Activated T-cell treated with anti-CD3 and anti-CD28 coated beads for 4 hours (primary cell): ENCODE results near the gene HEATR9.

ENCODE experiments used
- DNase-seq: peaks from one replicate; pipeline ENCODE4 v3.0.0-alpha.2; 2020

Gene HEATR9

DNA sequence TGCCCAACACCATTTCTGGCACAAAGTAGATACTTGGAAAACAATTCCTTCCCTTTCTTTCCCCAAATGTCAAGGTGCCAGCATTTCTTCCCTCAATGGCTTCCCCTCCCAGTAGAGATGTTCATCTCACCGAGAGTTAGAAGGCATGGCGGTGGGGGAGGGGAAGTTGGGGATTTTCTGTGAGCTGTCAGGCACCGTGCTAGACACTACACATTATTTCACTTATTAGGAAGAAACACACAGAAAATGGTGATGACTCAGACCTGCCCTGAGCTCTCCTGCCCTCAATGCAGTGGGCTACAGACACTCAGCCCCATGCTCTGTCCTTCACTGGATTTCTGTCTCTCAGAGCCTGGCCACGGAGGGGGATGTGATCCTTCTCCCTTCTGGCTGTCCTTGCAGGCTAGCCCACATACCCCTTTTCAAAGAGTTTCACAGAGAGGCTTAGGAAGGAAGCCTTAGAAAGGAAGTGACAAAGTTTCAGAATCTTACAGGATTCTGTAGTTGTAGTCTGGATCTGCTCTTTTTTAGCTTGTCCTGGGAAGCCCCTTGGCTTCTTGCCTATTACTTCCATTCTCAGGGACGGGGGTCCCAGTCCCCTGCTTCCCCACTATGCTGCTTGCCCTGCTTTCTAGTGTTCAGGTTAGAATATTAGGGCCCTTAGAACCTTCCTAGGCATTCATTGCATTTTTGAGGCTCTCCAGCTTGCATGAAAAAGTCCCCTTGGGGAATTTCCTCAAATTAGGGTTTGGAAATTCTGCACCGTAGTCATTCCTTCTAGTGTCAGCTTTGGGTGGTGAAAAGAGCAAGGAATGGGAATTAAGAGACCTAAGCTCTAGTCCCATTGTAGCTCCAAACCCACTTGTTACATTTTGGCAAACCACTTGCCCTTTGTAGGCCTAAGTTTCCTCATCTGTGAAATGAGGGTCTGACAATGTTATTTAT, 23.7 kb upstream of the HEATR9 start:
- peak; percentile 32 for DNase-seq

DNA sequence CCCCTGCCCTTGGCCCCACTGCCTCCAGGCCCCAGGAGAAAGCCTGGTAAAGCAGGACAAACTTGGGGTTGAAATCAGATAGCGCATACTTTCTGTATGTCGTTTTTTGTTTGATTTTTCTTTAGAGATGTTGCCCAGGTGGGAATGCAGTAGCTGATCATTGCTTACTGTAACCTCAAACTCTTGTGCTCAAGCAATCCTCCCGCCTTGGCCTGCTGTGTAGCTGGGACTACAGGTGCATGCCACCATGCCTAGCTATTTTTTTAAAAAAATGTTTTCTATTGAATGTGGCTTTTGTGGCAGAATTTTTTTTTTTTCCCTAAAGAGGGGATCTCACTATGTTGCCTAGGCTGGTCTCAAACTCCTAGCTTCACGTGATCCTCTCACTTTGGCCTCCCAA, 22.6 kb upstream of the HEATR9 start:
- DNase-seq = no peak

DNA sequence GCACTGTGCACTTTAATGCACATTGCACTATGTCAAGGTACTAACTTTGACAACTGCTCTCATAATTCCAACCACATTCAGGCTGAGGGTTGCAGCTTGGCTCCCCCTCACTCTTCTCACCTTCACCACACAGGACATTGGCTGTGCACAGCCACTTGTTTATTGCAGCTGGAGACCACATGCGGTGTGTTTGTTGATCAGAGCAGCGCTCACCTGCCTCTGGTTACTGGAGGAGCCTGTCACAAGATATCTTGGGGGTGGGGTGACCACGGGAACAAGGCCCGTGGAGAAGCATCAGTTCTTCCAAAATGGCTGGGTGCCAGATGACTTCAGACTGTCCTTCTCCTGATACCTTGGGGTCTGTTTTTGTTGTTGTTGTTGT, 22.1 kb upstream of the HEATR9 start:
- no peak for DNase-seq

DNA sequence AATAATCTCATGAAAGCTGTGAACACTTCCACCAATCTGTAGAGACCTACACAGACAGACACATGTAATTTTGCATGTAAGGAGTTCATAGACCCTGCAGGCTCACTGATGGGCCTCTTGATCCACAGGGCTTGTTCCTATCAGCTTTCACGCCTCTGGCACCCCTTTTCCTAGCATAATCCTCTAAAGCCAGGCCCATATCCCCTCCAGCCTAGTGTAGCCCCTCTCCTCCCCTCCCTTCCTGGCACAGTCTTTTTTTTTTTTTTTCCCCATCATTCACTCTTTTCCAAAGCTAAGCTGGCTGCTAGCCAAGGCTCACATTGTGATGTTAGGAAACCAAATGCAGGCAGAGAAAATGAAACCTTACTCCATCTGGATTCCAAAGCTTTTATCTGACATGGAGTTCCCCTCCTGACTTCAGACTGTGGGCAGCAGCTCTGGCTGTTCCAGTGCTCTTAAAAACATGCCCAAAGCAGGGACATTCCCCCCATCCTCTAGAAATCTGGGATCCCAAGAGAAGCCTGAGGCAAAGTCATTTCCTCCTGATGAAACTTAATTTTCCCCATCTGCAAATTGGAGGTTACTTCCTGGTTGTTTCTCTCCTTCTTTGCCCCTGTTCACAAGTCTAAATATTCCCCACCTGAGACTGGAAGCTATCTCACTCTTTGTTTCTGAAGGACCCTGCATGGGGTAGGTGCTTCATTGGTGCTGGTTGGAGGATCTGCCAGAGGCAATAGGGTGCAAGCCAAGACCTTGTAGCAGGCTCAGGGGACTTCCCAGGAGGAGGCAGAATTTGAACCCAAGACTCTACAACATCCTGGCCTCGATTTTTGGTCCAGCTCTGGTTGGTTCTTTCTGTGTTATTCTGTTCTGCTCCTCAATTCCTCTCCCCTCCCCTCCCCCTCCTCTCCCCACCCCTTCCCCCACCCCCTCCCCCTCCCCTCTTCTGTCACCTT, 21.4 kb upstream of the HEATR9 start:
- no peak for DNase-seq

DNA sequence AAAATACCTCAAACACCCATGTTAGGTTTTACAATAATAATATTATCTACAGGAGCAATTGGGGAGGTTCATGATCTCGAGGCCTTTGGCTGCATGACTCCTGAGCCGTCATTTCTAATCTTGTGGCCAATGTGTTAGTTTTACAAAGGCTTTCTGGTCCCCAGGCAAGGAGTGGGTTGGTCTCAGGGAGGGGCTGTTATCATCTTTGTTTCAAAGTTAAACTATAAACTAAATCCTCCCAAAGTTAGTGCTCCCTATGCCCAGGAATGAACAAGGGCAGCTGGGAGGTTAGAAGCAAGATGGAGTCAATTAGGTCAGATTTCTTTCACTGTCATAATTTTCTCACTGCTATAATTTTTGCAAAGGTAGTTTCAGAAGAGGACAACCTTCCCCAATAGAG, 20.6 kb upstream of the HEATR9 start:
- no peak for DNase-seq

DNA sequence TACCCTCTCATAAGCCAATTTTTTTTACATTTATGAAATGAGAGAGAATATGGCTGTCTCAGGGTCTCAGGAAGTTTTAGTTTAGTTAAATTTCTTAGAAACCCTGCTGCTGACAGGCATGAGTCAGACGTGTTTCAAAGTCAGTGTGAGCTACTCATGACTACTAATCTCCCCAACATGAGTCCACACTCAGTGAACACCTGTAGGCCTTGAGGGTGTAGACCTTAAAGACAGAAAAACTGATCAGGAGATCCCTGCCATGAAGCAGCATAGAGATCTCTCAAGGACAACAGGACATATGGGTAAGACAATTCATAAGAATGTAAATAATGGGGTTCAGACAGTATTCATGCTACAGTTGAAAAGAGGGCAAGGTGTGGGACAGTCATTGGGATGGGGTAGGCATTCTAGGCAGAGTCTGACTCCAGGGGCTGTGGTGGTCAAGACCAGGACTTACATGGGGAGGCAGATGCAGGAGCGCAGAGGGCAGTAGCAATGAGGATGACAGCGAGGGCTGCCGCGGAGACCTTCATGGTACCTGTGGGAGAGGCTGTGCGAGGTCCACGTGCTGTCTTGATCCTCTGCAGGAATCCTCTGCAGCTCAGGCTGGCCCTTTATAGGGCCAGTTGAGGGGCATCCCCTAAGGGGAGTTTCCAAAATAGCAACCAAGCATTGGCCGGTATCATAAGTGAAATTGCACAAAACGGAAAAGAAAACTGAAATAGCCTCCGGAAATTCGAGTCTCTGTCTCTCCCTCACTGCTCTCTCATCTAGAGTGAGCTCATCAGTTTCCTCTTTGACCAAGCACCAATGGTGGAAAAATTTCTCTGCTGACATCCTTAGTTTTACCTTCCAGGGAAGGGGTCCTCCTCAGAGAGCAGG, 11.3 kb upstream of the HEATR9 start, which contains the start of gene CCL5:
TSS of gene CCL5 (minus strand) at position 588 of the 882 bp plus-strand sequence.
- no peak for DNase-seq

DNA sequence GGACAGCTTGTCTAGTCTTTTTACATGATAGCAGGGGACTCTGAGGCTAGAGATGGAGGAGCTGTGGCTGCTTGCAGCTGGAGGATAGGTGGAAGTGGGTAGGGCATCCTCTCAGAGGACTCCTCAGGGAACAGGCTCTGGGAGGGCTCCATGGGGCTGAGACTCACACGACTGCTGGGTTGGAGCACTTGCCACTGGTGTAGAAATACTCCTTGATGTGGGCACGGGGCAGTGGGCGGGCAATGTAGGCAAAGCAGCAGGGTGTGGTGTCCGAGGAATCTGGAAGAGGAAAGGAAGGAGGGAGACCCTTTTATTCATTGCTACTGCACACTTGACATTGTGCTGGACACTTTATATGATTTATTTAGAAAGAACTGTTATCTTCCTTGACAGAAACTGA, 9.7 kb upstream of the HEATR9 start:
- no peak for DNase-seq

DNA sequence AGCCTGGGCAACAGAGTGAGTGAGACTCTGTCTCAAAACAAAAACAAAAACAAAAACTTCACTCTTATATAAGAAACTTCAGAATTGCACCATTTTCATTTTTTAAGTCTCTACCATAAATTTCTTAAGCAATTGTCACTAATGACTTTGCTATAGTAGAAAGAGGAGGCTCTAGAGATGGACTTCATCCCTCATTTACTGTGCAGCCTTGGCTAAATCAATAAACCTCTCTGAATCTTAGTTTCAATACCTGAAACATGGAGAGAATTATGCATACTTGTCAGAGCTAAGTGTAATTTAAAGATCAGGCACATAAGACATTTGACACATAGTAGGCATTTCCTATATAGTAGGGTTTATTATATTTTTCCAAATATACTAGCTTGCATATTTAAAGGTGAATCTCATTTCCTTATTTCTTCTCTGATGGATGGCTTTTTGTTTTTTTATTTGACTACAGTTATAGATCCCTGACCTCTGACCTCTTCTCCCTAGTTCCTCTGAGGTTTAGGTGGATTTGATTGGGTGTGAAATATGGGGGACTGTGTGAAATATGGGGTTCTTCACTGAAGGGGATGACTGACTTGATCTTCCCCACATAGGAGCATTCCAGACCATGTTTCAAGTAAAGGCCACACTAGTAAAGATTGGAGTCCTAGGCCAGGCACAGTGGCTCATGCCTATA, 8.8 kb upstream of the HEATR9 start:
- no peak for DNase-seq

DNA sequence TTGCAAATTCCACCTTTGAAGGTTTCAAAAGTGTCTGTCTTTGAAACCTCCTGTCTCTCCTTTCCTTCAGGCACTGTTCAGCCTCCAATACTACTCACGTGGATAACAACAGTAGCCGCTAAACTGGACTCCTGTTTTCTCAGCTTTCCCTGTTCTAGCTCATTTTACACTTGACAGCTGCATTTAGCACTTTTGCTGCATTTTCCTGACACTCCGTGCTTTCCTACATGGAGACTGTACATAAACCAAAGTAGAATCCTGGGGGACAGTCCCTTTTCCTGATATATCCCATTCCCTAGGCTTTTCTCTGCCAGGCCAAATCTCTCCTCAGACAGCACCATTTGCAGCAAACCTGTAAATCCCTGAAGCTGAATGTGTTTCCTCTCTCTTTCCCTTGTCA, 7.8 kb upstream of the HEATR9 start:
- DNase-seq = no peak

DNA sequence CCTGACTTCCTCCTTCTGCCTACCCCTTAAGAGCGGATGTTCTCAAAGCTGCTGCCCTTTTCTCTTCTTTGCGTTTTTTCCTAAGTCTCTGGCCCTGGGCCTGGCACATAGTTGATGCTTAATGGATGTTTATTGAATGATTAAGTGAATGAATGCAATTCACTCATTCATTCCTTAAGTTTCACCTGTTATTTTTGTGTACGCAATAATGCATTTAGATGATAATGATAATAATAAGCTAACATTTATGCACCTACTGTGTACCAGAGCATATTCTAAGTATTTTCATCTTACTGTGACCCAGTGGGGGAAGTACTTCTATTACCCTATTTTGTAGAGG, 7.1 kb upstream of the HEATR9 start:
- no peak for DNase-seq

DNA sequence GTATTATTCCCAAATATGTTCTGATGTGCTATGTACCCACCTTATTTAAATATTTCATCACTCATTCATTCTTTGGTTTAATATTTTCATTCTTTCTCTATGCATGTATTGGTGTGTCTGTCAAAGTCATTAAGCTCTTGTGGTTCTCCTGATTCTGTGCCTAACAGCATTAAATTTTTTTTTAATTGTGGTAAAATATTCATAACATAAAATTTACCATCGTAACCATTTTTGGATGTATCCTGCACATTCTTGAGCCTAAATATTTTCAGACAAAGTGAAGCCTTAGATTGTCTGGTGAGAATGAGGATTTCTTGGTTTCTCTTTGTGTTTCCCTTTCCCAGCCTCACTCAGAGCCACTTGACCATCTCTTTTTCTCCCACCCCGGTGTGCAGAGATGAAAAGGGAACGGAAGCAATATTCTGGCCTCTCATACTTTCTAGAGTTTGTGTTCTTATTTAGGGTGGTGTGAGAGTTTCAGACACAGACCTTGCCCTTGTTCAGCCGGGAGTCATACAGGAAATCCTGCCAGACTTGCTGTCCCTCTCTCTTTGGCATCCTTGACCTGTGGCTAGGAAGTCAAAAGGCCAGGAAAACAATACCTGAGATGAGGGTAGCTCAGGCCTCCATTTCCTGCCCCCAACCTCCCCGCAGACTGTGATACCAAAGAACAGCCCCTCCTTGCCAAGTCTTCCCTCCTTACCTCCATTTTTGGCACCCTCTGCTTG, 6.5 kb upstream of the HEATR9 start:
- no peak for DNase-seq

DNA sequence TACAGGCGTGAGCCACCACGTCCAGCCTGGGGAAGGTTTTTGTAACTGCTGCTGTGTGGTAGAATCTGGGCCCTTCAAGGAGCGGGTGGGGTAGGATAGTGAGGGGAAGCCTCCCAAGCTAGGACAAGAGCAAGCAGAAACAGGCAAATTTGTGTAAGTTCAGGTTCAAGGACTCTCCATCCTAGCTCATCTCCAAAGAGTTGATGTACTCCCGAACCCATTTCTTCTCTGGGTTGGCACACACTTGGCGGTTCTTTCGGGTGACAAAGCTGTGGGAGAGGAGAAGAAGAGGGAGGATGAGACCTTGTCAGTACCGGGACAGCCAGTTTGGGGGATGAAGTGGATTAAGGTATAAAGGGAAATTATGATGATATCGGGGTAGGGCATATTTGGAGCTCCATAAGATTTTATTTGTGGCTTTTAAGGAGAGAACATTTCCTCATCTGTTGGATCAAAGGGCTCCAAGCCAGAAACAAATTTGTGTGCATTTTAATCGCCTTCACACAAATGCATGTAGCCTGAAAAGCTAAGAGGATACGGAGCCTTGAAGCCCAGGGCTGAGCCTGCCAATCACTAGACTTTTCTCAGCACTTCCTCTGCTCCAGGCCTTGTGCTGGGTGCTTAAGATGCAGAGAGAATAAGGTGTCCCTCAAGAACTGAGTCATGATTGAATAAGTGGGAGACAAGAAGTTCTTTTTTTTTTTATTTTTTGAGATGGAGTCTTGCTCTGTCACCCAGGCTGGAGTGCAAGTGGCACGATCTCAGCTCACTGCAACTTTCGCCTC, 3.7 kb upstream of the HEATR9 start:
- no peak for DNase-seq

DNA sequence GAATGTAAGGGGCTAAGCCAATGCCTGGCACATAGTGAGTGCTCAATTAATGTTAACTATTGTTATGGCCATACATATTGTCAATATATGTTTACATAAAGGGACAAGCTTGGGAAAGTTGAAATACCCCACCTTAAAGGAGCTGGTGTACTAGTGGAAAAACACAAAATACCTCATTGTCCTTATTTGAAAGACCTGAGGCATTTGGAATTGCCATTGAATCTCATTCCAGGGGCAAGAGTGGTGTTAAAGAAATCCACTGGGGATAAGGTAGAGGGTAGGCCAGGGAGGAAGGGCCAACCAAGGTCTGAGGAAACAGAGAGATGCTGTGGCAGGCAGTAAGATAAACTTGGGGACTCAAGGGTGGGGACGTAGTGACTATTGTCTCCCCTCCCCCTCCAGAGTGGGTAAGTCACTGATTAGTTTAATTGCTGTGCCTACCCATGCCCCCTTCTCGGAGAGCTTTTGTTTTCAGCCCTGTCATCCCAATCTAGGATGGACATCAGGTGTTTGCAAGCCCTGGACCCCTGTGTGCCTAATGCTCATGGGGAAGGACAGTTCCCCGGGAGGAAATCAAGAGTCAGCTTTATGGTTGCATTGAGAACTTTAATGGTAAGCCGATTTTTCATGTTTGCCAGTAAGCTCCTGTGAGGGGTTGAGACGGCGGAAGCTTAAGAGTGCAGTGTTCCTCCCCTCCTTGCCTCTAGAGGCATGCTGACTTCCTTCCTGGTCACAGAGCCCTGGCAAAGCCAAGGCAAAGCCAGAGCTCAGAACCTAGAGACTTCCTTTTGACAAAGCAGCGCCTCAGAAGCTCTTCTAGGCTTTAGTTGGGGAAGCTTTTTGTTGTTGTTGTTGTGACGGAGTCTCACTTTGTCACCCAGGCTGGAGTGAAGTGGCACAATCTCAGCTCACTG, 2.5 kb upstream of the HEATR9 start:
- DNase-seq = no peak

DNA sequence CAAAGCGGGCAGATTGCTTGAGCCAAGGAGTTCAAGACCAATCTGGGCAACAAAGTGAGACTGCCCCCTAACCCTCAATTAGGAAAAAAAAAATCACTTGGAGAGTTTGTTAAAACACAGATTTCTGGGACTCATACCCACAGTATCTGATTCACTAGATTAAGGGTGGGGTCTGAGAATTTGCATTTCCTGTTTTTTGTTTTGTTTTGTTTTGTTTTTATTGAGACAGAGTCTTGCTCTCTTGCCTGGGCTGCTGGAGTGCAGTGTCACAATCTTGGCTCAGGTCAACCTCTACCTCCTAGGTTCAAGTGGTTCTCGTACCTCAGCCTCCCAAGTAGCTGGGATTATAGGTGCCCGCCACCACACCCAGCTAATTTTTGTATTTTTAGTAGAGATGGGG, 1.1 kb downstream of the HEATR9 start:
- DNase-seq = no peak

DNA sequence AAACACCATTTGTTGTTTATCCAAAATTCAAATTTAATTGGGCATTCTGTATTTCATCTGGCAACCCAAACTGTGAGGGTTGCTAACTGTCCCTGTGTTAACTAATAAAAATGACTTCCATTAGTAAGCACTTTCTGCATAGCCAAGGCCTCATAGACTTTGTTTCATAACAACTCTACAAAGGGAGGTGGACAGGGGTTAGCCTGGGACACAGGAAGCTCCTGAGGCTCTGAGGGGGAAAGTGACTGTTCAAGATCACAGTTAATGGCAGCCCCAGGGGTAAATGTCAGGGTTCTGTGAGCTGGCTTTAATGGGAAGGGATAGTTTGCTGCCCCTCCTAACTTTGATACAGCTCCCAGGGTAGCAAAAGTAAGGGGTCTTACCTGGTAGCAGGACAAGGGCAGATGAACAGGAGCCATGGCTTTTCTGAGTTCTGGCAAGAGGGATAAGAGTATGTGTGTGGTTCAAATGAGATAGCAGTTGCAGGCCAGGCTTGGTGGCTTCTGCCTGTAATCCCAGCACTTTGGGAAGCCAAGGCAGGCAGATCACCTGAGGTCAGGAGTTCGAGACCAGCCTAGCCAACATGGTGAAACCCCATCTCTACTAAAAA, 2.2 kb downstream of the HEATR9 start:
- no peak for DNase-seq

DNA sequence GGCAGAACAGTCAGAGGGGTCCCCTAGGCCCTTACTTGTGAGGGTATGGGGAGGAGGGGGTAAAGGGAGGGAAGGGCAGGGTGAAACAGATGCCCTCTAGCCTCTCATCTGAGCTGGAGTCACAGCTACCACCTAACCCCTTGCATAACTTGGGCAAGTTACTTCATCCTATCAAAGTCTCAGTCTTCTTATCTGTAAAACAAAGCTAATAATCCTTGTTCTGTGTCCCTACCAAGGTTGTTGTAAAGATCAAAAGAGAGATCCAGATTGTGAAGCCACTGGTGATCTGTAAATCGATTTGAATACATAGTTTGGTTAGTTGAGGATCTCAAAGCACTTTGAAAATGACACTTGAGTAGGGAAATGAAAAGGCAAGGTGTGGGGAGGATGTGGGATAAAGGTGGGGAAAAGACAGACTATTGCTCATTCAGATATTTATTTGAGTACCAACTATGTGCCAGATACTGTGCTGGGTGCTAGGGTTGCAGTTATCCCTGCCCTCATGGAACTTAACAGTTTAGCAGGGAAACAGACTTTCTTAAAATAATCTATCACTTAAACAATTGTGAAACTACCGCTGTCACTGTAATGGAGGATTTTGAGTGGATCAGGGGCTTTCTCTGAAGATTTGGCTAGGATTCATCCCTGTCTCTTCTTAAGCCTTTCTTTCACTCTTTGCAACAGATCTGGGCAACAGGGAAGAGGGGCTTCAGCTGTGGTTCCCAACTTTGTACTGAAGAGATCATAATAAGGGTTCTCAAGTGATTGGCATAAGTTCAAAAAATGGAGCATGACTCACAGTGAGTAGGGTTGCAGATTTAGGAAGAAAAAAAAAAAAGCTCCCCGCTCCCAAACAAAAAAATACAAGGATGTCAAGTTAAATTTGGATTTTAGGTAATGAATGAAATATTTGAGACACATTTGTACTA, 3.0 kb downstream of the HEATR9 start:
- DNase-seq = no peak

DNA sequence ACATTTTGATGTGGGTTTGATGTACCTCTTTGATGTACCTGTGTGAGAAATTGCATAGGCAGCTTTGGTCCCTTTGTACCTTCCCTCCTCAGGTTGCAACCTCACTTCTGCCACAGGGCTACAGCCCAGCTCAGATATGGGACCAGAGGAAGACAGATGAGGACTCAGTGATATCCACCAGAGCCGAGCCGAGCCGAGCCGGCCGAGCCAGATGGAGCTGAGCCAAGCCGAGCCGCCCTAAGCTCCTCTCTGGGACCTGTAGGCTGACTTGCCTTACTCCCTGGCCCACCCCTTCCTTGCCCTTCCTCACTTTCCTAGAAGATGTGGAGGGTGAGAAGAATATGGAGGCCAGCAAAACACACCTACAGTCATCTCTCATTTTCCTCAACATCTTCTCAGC, 3.8 kb downstream of the HEATR9 start:
- DNase-seq = no peak

DNA sequence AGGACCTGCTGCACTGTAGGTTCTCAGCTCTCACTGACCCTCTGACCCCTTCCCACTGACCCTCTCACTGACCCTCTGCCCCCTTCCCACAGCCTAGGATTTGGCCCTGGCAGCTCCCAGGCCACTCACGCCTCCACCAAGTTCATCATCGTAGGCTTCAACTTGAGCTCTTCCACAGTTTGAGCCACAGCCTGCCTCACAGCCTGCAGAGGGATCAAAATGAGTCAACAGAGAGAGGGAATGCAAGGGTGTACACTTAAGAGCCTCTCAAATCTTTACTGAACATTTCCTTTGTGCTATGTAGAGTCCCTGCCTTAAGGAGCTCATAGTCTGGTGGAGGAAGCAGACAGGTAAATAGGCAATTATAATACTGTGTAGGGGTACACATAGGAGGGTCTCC, 12.1 kb downstream of the HEATR9 start:
- DNase-seq = no peak
